ENCODE data around the gene RAB27A.

Gene RAB27A

GRCh38 chr15:55289746-55290527 is at the start of gene RAB27A:
RAB27A (minus strand) TSS chr15:55289813; CDS start chr15:55234934, 54,879 bp downstream.
- no peaks in the 10 kb centered on the region for H3K36me3 ChIP-seq (ENCODE audit: insufficient read depth, low read length)
- H3K9me3 ChIP-seq (ENCODE audit: low read depth, low read length), result no peaks in the 10 kb centered on the region
- peak within 1 kb of the TSS; percentile 84 for H3K9ac ChIP-seq (ENCODE audit: insufficient read length)
- TF ChIP-seq FOXP2 (optimal IDR thresholded peaks at IDR 0.05; ENCODE audit: control extremely low read depth, extremely low read length, insufficient read depth) (no peak), EZH2 (IDR thresholded peaks at IDR 0.05) (no peak), POLR2AphosphoS5 (IDR thresholded peaks at IDR 0.05; ENCODE audit: borderline replicate concordance, low read depth, low read length) (no peak)
- H3K4me3 ChIP-seq, result peak within 1 kb of the TSS; percentile 91
- H3K27ac ChIP-seq, result no peak within 1 kb of the TSS
- DNase-seq (ENCODE audit: low read depth, low spot score), result no peak

GRCh38 chr15:55337160-55337559 is 47.5 kb upstream of the RAB27A start:
- TF ChIP-seq FOXP2 (optimal IDR thresholded peaks at IDR 0.05; ENCODE audit: control extremely low read depth, extremely low read length, insufficient read depth) (no peak), POLR2AphosphoS5 (IDR thresholded peaks at IDR 0.05; ENCODE audit: borderline replicate concordance, low read depth, low read length) (no peak), EZH2 (IDR thresholded peaks at IDR 0.05) (no peak)
- no peaks in the 10 kb centered on the region for H3K36me3 ChIP-seq (ENCODE audit: insufficient read depth, low read length)
- no peak overlapping the region for H3K9ac ChIP-seq (ENCODE audit: insufficient read length)
- H3K4me3 ChIP-seq, result no peak overlapping the region
- H3K27ac ChIP-seq, result no peak overlapping the region
- DNase-seq (ENCODE audit: low read depth, low spot score), result no peak
- no peaks in the 10 kb centered on the region for H3K9me3 ChIP-seq (ENCODE audit: low read depth, low read length)

- no peaks in the 10 kb centered on the region for H3K9me3 ChIP-seq (ENCODE audit: low read depth, low read length)
- no peak overlapping the region for H3K9ac ChIP-seq (ENCODE audit: insufficient read length)
- no peak overlapping the region for H3K27ac ChIP-seq
- H3K36me3 ChIP-seq (ENCODE audit: insufficient read depth, low read length), result no peaks in the 10 kb centered on the region
- TF ChIP-seq EZH2 (IDR thresholded peaks at IDR 0.05) (no peak), POLR2AphosphoS5 (IDR thresholded peaks at IDR 0.05; ENCODE audit: borderline replicate concordance, low read depth, low read length) (no peak), FOXP2 (optimal IDR thresholded peaks at IDR 0.05; ENCODE audit: control extremely low read depth, extremely low read length, insufficient read depth) (no peak)
- no peak overlapping the region for H3K4me3 ChIP-seq
- DNase-seq (ENCODE audit: low read depth, low spot score), result no peak
Observed at GRCh38 chr15:55334997-55335396, 45.4 kb upstream of the RAB27A start.

- TF ChIP-seq EZH2 (IDR thresholded peaks at IDR 0.05) (no peak), FOXP2 (optimal IDR thresholded peaks at IDR 0.05; ENCODE audit: control extremely low read depth, extremely low read length, insufficient read depth) (no peak), POLR2AphosphoS5 (IDR thresholded peaks at IDR 0.05; ENCODE audit: borderline replicate concordance, low read depth, low read length) (no peak)
- no peak overlapping the region for H3K27ac ChIP-seq
- no peak overlapping the region for H3K9ac ChIP-seq (ENCODE audit: insufficient read length)
- no peaks in the 10 kb centered on the region for H3K36me3 ChIP-seq (ENCODE audit: insufficient read depth, low read length)
- H3K9me3 ChIP-seq (ENCODE audit: low read depth, low read length), result no peaks in the 10 kb centered on the region
- H3K4me3 ChIP-seq, result no peak overlapping the region
- DNase-seq (ENCODE audit: low read depth, low spot score), result no peak
Observed at GRCh38 chr15:55334371-55334770, 44.8 kb upstream of the RAB27A start.

DNA sequence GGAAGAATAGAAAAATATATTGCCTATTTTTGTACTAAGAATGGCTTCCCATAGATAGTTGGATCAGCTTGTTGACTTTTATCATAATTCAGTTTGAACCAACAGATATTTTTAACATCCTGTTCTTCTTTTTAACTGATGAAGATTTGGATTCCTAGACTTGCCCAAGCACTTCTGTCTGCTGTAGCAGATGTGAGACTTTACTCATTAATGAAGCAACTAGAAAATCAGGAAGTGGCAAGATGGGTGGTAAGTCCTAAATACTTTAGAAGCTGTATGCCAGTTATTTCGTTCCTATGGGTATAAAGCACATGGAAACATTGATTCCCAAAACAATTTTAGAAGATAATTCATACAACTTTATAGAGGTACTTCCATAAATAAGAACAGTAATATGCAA is 37.8 kb upstream of the RAB27A start:
- H3K9me3 ChIP-seq (ENCODE audit: low read depth, low read length), result no peaks in the 10 kb centered on the region
- no peak overlapping the region for H3K27ac ChIP-seq
- no peak overlapping the region for H3K4me3 ChIP-seq
- H3K9ac ChIP-seq (ENCODE audit: insufficient read length), result no peak overlapping the region
- no peaks in the 10 kb centered on the region for H3K36me3 ChIP-seq (ENCODE audit: insufficient read depth, low read length)
- TF ChIP-seq FOXP2 (optimal IDR thresholded peaks at IDR 0.05; ENCODE audit: control extremely low read depth, extremely low read length, insufficient read depth) (no peak), EZH2 (IDR thresholded peaks at IDR 0.05) (no peak), POLR2AphosphoS5 (IDR thresholded peaks at IDR 0.05; ENCODE audit: borderline replicate concordance, low read depth, low read length) (no peak)
- DNase-seq (ENCODE audit: low read depth, low spot score), result no peak

DNA sequence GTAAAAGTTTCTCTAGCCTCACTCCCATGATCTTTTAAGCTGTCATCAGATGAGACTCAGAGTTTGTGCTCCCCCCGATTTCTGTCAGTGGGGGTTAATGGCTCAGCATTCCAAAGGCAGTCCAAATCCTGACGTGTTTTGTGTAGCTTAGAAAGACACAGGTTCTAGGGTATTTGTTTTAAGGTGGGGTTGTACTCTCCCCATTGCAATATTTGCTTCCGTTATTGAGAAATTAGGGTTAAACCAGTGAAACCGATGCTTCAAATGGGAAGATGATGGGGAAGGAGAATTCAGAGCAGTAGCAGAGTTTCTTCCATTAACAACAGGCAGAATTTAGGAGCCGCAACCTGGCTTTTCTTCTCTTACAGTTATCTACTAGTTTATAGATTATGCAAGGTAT is 32.9 kb upstream of the RAB27A start:
- Histone ChIP-seq H3K4me3 (no peak overlapping the region), H3K27ac (no peak overlapping the region), H3K9me3 (ENCODE audit: low read depth, low read length) (no peaks in the 10 kb centered on the region), H3K36me3 (ENCODE audit: insufficient read depth, low read length) (no peaks in the 10 kb centered on the region), H3K9ac (ENCODE audit: insufficient read length) (no peak overlapping the region)
- TF ChIP-seq POLR2AphosphoS5 (IDR thresholded peaks at IDR 0.05; ENCODE audit: borderline replicate concordance, low read depth, low read length) (no peak), FOXP2 (optimal IDR thresholded peaks at IDR 0.05; ENCODE audit: control extremely low read depth, extremely low read length, insufficient read depth) (no peak), EZH2 (IDR thresholded peaks at IDR 0.05) (no peak)
- DNase-seq (ENCODE audit: low read depth, low spot score), result no peak

GRCh38 chr15:55320963-55321362 is 31.4 kb upstream of the RAB27A start:
- Histone ChIP-seq H3K36me3 (ENCODE audit: insufficient read depth, low read length) (no peaks in the 10 kb centered on the region), H3K9me3 (ENCODE audit: low read depth, low read length) (no peaks in the 10 kb centered on the region), H3K4me3 (no peak overlapping the region), H3K27ac (no peak overlapping the region), H3K9ac (ENCODE audit: insufficient read length) (no peak overlapping the region)
- no peak for DNase-seq (ENCODE audit: low read depth, low spot score)
- TF ChIP-seq EZH2 (IDR thresholded peaks at IDR 0.05), result no peak
- TF ChIP-seq FOXP2 (optimal IDR thresholded peaks at IDR 0.05; ENCODE audit: control extremely low read depth, extremely low read length, insufficient read depth), result no peak
- TF ChIP-seq POLR2AphosphoS5 (IDR thresholded peaks at IDR 0.05; ENCODE audit: borderline replicate concordance, low read depth, low read length), result no peak

GRCh38 chr15:55320238-55320550 is 30.6 kb upstream of the RAB27A start:
- Histone ChIP-seq H3K9me3 (ENCODE audit: low read depth, low read length) (no peaks in the 10 kb centered on the region), H3K36me3 (ENCODE audit: insufficient read depth, low read length) (no peaks in the 10 kb centered on the region), H3K27ac (no peak overlapping the region), H3K4me3 (peak overlapping the region; percentile 98), H3K9ac (ENCODE audit: insufficient read length) (no peak overlapping the region)
- no peak for DNase-seq (ENCODE audit: low read depth, low spot score)
- TF ChIP-seq POLR2AphosphoS5 (IDR thresholded peaks at IDR 0.05; ENCODE audit: borderline replicate concordance, low read depth, low read length) (no peak), FOXP2 (optimal IDR thresholded peaks at IDR 0.05; ENCODE audit: control extremely low read depth, extremely low read length, insufficient read depth) (no peak), EZH2 (IDR thresholded peaks at IDR 0.05) (no peak)
